CD4-positive, alpha-beta T cell (primary cell): Measurements from ENCODE around the gene CDC5L. TPM values are rescaled to one million over a fixed set of nuclear protein-coding genes. Genes with fewer than 3 reads are reported as not detected.

Experiments used
- ATAC-seq: fragments of 200-7000 bp; cut with Tn5 transposase; one replicate; pipeline ENCODE4 v1.10.0; 2022; ENCODE audit warnings: mild to moderate bottlenecking; ENCODE audit not compliant: poor library complexity
- CTCF ChIA-PET: fragments of 350-600 bp; sonication (Branson Sonifier 250); formaldehyde crosslinking; loops from one replicate; lab custom pipeline; 2021; ENCODE audit warnings: antibody characterized with exemption, inconsistent platforms; lab: Charles Lee
- POLR2A ChIA-PET: fragments of 350-600 bp; sonication (Branson Sonifier 250); formaldehyde crosslinking; loops from one replicate; lab custom pipeline; 2021; ENCODE audit warnings: antibody characterized with exemption, inconsistent platforms; lab: Charles Lee
- DNase-seq, 14 experiments: peaks; one replicate each; pipeline ENCODE4 v3.0.0-alpha.2; 2013 to 2020; ENCODE audit warnings: mixed read lengths in 2 of 14
- H3K27ac ChIP-seq, 2 donors: one replicate each; pipeline versions ENCODE4 v1.5.1 to v1.7.0; 2013; ENCODE audit warnings: low read length in 2 of 2, low read depth in 1 of 2, mild to moderate bottlenecking in 1 of 2
- H3K27me3 ChIP-seq, 2 experiments: 1 replicate in 1 of 2; 2 replicates in 1 of 2; pipeline versions ENCODE4 v1.6.1 to v1.7.0; 2013; ENCODE audit warnings: low read length in 2 of 2, control low read depth in 1 of 2, mild to moderate bottlenecking in 1 of 2, moderate library complexity in 1 of 2; ENCODE audit not compliant: insufficient read depth in 2 of 2, control insufficient read depth in 1 of 2
- H3K36me3 ChIP-seq: one replicate; pipeline ENCODE4 v1.6.1; 2013; ENCODE audit warnings: low read length, control low read depth; ENCODE audit not compliant: insufficient read depth
- H3K4me1 ChIP-seq: one replicate; pipeline ENCODE4 v1.6.1; 2013; ENCODE audit warnings: low read length, control low read depth; ENCODE audit not compliant: insufficient read depth
- H3K4me3 ChIP-seq: one replicate; pipeline ENCODE4 v1.5.1; 2013; ENCODE audit warnings: mild to moderate bottlenecking, low read length, moderate library complexity
- H3K9me3 ChIP-seq, 2 experiments: 1 replicate in 1 of 2; 2 replicates in 1 of 2; pipeline versions ENCODE4 v1.6.1 to v1.7.0; 2013; ENCODE audit warnings: low read length in 2 of 2, mild to moderate bottlenecking in 2 of 2, control low read depth in 1 of 2, moderate library complexity in 1 of 2; ENCODE audit not compliant: control insufficient read depth in 1 of 2, insufficient read depth in 1 of 2
- H3K27ac Mint-ChIP-seq: one replicate; pipeline ENCODE4 v1.8.0; 2020; ENCODE audit warnings: mixed read lengths
- H3K27me3 Mint-ChIP-seq: one replicate; pipeline ENCODE4 v1.8.0; 2021; ENCODE audit warnings: mixed read lengths
- H3K36me3 Mint-ChIP-seq: one replicate; pipeline ENCODE4 v1.8.0; 2021; ENCODE audit warnings: low read depth, mixed read lengths
- H3K4me1 Mint-ChIP-seq: one replicate; pipeline ENCODE4 v1.8.0; 2021; ENCODE audit warnings: low read depth, mixed read lengths
- H3K4me3 Mint-ChIP-seq: one replicate; pipeline ENCODE4 v1.8.0; 2020; ENCODE audit warnings: mild to moderate bottlenecking, mixed read lengths
- H3K9me3 Mint-ChIP-seq: one replicate; pipeline ENCODE4 v1.8.0; 2020; ENCODE audit warnings: mixed read lengths
- CTCF ChIP-seq: fragments of 200-600 bp; IDR thresholded peaks from one replicate; pipeline ENCODE4 v1.8.0; 2022; ENCODE audit warnings: antibody characterized with exemption, mild to moderate bottlenecking
- intact Hi-C, 2 experiments: fragments of 100-400 bp; cut with DNase I in 1 of 2; cut with micrococcal nuclease in 1 of 2; formaldehyde crosslinking; loops; one replicate each; pipeline versions ENCODE4 v1.15.1 to v1.9.0; 2023 to 2025; cut with DNase I, micrococcal nuclease
- total RNA-seq, 174 experiments: library from RNA in 2 of 174; stranded (reverse) in 2 of 174; gene quantifications; one replicate each; pipeline ENCODE4 v1.2.3 and lab custom pipeline; 2021 to 2026

Gene CDC5L
- total RNA-seq, 2 experiments from 2014 or later: 18.9 to 19.9 TPM

- POLR2A ChIA-PET: no interaction called here
- no peak overlapping the region for H3K27ac ChIP-seq
- Mint-ChIP-seq H3K36me3 (peaks cover 99% of the 10 kb centered on the region), H3K27me3 (no peaks in the 10 kb centered on the region), H3K4me1 (peaks cover 31% of the 10 kb centered on the region), H3K4me3 (no peak overlapping the region), H3K27ac (no peak overlapping the region), H3K9me3 (peaks cover 3% of the 10 kb centered on the region)
- CTCF ChIA-PET: no interaction called here
- DNase-seq (no peak), ATAC-seq (no peak)
- TF ChIP-seq CTCF: no peak
- H3K36me3 ChIP-seq: peaks cover 89% of the 10 kb centered on the region
- peaks cover 2% of the 10 kb centered on the region for H3K4me1 ChIP-seq
- intact Hi-C loops: no loop called here
- no peak overlapping the region for H3K4me3 ChIP-seq
- H3K9me3 ChIP-seq: no peaks in the 10 kb centered on the region
- H3K27me3 ChIP-seq: no peaks in the 10 kb centered on the region
These were observed 21.8 kb downstream of the CDC5L start for GRCh38 chr6:44409207-44409794.

GRCh38 chr6:44410363-44410762 is 22.9 kb downstream of the CDC5L start:
- ATAC-seq: no peak
- Histone ChIP-seq H3K27ac (no peak overlapping the region), H3K27me3 (no peaks in the 10 kb centered on the region), H3K9me3 (no peaks in the 10 kb centered on the region), H3K4me1 (peaks cover 5% of the 10 kb centered on the region), H3K4me3 (no peak overlapping the region), H3K36me3 (peaks cover 88% of the 10 kb centered on the region)
- DNase-seq: no peak
- Mint-ChIP-seq H3K4me1 (peaks cover 41% of the 10 kb centered on the region), H3K36me3 (peaks cover 99% of the 10 kb centered on the region), H3K27ac (no peak overlapping the region), H3K9me3 (peaks cover 3% of the 10 kb centered on the region), H3K4me3 (no peak overlapping the region), H3K27me3 (no peaks in the 10 kb centered on the region)
- ChIA-PET CTCF (no interaction called here), POLR2A (interaction anchor here (0.9 kb wide), 1 partner anchor 23 kb away, joined by 3 read pairs; the partner anchor contains the start of gene CDC5L)
- intact Hi-C loops: no loop called here
- TF ChIP-seq CTCF: no peak

GRCh38 chr6:44411141-44411540 is 23.6 kb downstream of the CDC5L start:
- Mint-ChIP-seq H3K27me3 (no peaks in the 10 kb centered on the region), H3K36me3 (peaks cover 99% of the 10 kb centered on the region), H3K27ac (peak overlapping the region; percentile 13), H3K4me3 (no peak overlapping the region), H3K9me3 (peaks cover 3% of the 10 kb centered on the region), H3K4me1 (peaks cover 49% of the 10 kb centered on the region)
- no peak for TF ChIP-seq CTCF
- ChIA-PET CTCF (no interaction called here), POLR2A (interaction anchor here (0.9 kb wide), 2 partner anchors 24 to 299 kb away, joined by 3 to 5 read pairs; partner anchors contain the start of gene CDC5L)
- H3K36me3 ChIP-seq: peaks cover 89% of the 10 kb centered on the region
- ATAC-seq (no peak), DNase-seq (no peak)
- no peak overlapping the region for H3K27ac ChIP-seq
- H3K4me3 ChIP-seq: no peak overlapping the region
- intact Hi-C loops: no loop called here
- peaks cover 7% of the 10 kb centered on the region for H3K4me1 ChIP-seq
- no peaks in the 10 kb centered on the region for H3K27me3 ChIP-seq
- H3K9me3 ChIP-seq: no peaks in the 10 kb centered on the region
